ENCODE results near the gene RARS1. TPM values are rescaled to one million over a fixed set of nuclear protein-coding genes. Genes with fewer than 3 reads are reported as not detected.

Gene RARS1
- total and polyA plus RNA-seq, 2 of the 8 experiments (the other 6 are each of a cell fraction or from before 2014, with no cell fraction given): 30.2 to 108 TPM

DNA sequence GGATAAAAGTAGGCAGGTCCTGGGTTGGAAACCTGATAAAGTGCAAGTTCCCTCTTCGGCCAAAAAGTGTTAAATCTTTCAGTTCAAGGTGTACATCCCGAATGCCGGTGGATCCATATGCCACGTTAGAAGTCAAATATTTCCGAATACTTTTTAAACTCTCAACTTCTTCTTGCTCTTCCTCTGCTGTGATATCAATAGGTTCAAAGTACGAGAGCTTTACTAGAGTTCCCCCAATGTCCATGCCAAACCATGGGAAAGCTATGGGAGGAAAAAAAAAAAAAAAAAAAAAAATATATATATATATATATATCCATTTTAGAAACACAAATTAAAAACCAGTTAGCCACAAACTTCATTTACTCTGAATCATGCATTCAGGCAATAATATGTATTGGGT is 82.5 kb downstream of the RARS1 start:
- no peak overlapping the region for H2AK5ac ChIP-seq (ENCODE audit: low read depth, low read length)
- H2AFZ ChIP-seq (ENCODE audit: low read length): no peak overlapping the region
- no peak overlapping the region for H3K4me3 ChIP-seq (ENCODE audit: extremely low read depth in 1 of 4, insufficient read depth in 2 of 4, low read depth in 3 of 4, low read length in 4 of 4)
- no peak overlapping the region for H3K23ac ChIP-seq (ENCODE audit: insufficient read length)
- FAIRE-seq (no peak), DNase-seq (ENCODE audit: low read depth in 1 of 2, low spot score in 2 of 2) (no peak)
- no peaks in the 10 kb centered on the region; the same call in 1 of the 2 replicates for H3K23me2 ChIP-seq (ENCODE audit: low read depth, low read length)
- peaks cover 0 to 42% (median 12%) of the 10 kb centered on the region in 4 experiments; a peak in 6 of 8 replicates for H3K36me3 ChIP-seq (ENCODE audit: control insufficient read depth in 2 of 4, insufficient read depth in 4 of 4, low read length in 3 of 4)
- H3K4me1 ChIP-seq (replicated peaks in 1 of 4; ENCODE audit: control insufficient read depth in 3 of 4, insufficient read depth in 4 of 4, low read length in 3 of 4): no peaks in the 10 kb centered on the region
- H3K79me2 ChIP-seq (ENCODE audit: control insufficient read depth in 1 of 2, insufficient read depth in 2 of 2, low read length in 2 of 2): peaks cover 16 to 73% of the 10 kb centered on the region in 2 experiments; a peak in 3 of 4 replicates
- H3K27ac ChIP-seq (ENCODE audit: low read depth, low read length): no peak overlapping the region
- peaks cover 0 to 1% (median 0%) of the 10 kb centered on the region in 4 experiments; a peak in 1 of 7 replicates for H3K27me3 ChIP-seq (replicated peaks in 1 of 4; ENCODE audit: control insufficient read depth in 3 of 4, extremely low read depth in 1 of 4, insufficient read depth in 3 of 4, low read length in 3 of 4)
- no peak overlapping the region for H4K91ac ChIP-seq (replicated peaks; ENCODE audit: insufficient read length, low read length)
- no peak overlapping the region for H3K4me2 ChIP-seq (ENCODE audit: insufficient read depth in 1 of 2, low read depth in 2 of 2, low read length in 2 of 2)
- H4K20me1 ChIP-seq (replicated peaks in 1 of 2; ENCODE audit: control insufficient read depth in 1 of 2, insufficient read depth in 2 of 2, low read length in 2 of 2): peaks cover 5 to 9% of the 10 kb centered on the region in 2 experiments
- no peak overlapping the region for H4K5ac ChIP-seq (ENCODE audit: insufficient read length, low read depth, low read length)
- no peak overlapping the region for H3K18ac ChIP-seq (ENCODE audit: extremely low read depth, low read length)
- no peak overlapping the region for H4K8ac ChIP-seq (ENCODE audit: extremely low read depth, insufficient read depth, low read length)
- no peak overlapping the region for H3K56ac ChIP-seq (replicated peaks; ENCODE audit: insufficient read length, low read depth, low read length)
- H2BK5ac ChIP-seq (ENCODE audit: low read depth, low read length): no peak overlapping the region
- ChIA-PET POLR2A (ENCODE audit: partially characterized antibody) (interaction anchor here (1.5 kb wide), 1 partner anchor 11 kb away, joined by 5 read pairs; the partner anchor contains the start of gene PANK3), CTCF (ENCODE audit: partially characterized antibody) (no interaction called here)
- no peaks in the 10 kb centered on the region for H3K9me3 ChIP-seq (ENCODE audit: insufficient read depth in 2 of 2, low read depth in 1 of 2, low read length in 1 of 2)
- H3K9ac ChIP-seq (replicated peaks in 1 of 4; ENCODE audit: extremely low read depth in 1 of 4, low read depth in 3 of 4, low read length in 3 of 4): no peak overlapping the region
- 92% methylated on average over 6 of the region's 6 CpGs; no CpG with 5 or more reads in 1 of the 2 experiments for WGBS, 2 experiments (ENCODE audit: extremely low coverage in 1 of 2, insufficient coverage in 1 of 2, insufficient read length in 1 of 2, insufficient replicate concordance in 2 of 2, low coverage in 1 of 2, low lambda C conversion rate in 2 of 2, missing lambda C conversion rate in 1 of 2)
- TF ChIP-seq BCL11A (IDR thresholded peaks at IDR 0.05; ENCODE audit: low read depth in 2 of 2, low read length in 2 of 2) (no peak), RXRA (IDR thresholded peaks at IDR 0.05; ENCODE audit: insufficient read depth, low read depth, low read length) (no peak), HDAC2 (IDR thresholded peaks at IDR 0.05; ENCODE audit: borderline replicate concordance in 1 of 2, low read depth in 2 of 2, low read length in 2 of 2) (no peak)
- no peak overlapping the region for H3K14ac ChIP-seq (ENCODE audit: insufficient read length)
- no peak overlapping the region for H2BK120ac ChIP-seq (replicated peaks; ENCODE audit: low read depth, low read length)
- no peak overlapping the region for H3K4ac ChIP-seq (replicated peaks; ENCODE audit: insufficient read length, low read depth, low read length)
- no peak overlapping the region for H2BK12ac ChIP-seq (ENCODE audit: low read depth, low read length)
- no peak overlapping the region for H2BK20ac ChIP-seq (ENCODE audit: low read length)
- H2BK15ac ChIP-seq (ENCODE audit: low read length): no peak overlapping the region
- no peaks in the 10 kb centered on the region; the same call in none of the 2 replicates for H3K79me1 ChIP-seq (ENCODE audit: low read depth, low read length)
